AG04449 (cell line): Measurements from ENCODE around the gene CLCN7.

Experiments used
- CTCF ChIA-PET: fragments of 350-600 bp; formaldehyde crosslinking; extraction: SDS; loops from one replicate; lab custom pipeline; 2021; ENCODE audit warnings: antibody characterized with exemption; lab: Yijun Ruan, JAX
- POLR2A ChIA-PET: fragments of 400-600, 350-600 bp; formaldehyde crosslinking; extraction: SDS; loops from one replicate; lab custom pipeline; 2020; ENCODE audit warnings: antibody characterized with exemption, inconsistent platforms; lab: Yijun Ruan, JAX
- DNase-seq: peaks from one replicate; pipeline ENCODE4 v3.0.0-alpha.2; 2010; ENCODE audit warnings: low read depth, low spot score
- H3K4me3 ChIP-seq: 2 replicates; pipeline ENCODE4 v1.5.1; 2011; ENCODE audit warnings: low read depth, mild to moderate bottlenecking, control low read depth, low read length
- TF ChIP-seq, protein P1 (sequence below): IDR thresholded peaks from one replicate; pipeline ENCODE4 v1.5.1; 2011; ENCODE audit warnings: mild to moderate bottlenecking, moderate library complexity, low read length, control low read depth, inconsistent platforms; ENCODE audit not compliant: insufficient read depth; ENCODE audit errors: missing control alignments

Gene CLCN7

GRCh38 chr16:1426734-1427471, 47.9 kb downstream of the CLCN7 start:
- DNase-seq, result no peak
- ChIA-PET POLR2A (no interaction called here), CTCF (no interaction called here)
- H3K4me3 ChIP-seq, result no peak overlapping the region
- TF ChIP-seq, protein P1, sequence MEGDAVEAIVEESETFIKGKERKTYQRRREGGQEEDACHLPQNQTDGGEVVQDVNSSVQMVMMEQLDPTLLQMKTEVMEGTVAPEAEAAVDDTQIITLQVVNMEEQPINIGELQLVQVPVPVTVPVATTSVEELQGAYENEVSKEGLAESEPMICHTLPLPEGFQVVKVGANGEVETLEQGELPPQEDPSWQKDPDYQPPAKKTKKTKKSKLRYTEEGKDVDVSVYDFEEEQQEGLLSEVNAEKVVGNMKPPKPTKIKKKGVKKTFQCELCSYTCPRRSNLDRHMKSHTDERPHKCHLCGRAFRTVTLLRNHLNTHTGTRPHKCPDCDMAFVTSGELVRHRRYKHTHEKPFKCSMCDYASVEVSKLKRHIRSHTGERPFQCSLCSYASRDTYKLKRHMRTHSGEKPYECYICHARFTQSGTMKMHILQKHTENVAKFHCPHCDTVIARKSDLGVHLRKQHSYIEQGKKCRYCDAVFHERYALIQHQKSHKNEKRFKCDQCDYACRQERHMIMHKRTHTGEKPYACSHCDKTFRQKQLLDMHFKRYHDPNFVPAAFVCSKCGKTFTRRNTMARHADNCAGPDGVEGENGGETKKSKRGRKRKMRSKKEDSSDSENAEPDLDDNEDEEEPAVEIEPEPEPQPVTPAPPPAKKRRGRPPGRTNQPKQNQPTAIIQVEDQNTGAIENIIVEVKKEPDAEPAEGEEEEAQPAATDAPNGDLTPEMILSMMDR, result no peak

DNA sequence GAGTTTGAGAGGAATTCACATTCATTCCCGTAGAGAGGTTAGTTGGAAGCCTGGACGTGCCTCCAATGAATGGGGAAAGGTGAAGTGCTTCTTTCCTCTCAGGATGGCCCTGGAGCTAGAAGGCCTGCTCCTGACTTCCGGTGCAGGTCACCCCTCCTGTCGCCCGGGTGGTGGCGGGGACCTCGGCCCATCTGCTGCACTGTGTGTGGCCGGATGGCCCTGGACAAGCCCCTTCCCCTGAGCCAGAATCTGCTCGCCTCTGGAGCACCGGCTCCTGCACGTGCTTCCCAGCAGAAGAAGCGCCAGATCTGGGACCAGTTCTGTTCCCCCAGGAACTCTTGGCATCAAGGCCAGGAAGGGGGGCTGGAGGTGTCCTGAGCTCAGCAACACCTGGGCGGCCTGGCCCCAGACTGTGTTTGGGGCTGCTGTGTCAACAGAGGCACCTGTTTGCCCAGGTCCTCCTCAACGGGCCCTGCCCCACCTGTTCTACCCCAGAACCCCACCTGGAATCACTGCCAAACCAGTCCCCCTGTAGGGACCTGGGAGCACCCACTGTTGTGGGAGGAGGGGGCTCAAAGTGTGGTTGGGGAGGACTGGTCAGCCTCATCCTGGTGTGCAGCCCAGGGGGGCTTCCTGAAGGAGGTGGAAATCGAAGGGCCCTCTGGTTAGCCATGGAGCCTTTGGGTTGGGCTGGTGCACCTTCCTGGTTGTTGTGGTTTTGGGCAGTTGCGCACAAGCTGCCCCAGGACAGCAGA, 49.0 kb downstream of the CLCN7 start:
- CTCF ChIA-PET, result no interaction called here
- TF ChIP-seq, protein P1, result no peak
- no peak overlapping the region for H3K4me3 ChIP-seq
- POLR2A ChIA-PET, result no interaction called here
- no peak for DNase-seq

DNA sequence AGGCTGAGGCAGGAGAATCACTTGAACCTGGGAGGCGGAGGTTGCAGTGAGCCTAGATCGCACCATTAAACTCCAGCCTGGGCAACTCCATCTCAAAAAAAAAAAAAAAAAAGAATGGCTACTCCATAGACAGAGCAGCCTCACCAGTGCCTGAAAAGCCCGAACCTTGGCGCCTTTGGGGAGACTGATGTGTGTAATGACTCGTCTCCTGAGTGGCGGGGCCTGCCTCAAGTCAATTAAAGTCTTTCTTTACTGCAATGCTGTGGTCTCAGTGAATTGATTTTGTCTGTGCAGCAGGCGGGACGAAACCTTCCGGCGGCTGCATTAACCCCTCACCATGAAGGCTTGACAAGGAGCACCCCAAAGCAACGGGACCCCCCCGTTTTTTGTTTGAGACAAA, 50.8 kb downstream of the CLCN7 start:
- no peak for DNase-seq
- H3K4me3 ChIP-seq, result no peak overlapping the region
- POLR2A ChIA-PET, result no interaction called here
- TF ChIP-seq, protein P1, result no peak
- CTCF ChIA-PET, result no interaction called here

DNA sequence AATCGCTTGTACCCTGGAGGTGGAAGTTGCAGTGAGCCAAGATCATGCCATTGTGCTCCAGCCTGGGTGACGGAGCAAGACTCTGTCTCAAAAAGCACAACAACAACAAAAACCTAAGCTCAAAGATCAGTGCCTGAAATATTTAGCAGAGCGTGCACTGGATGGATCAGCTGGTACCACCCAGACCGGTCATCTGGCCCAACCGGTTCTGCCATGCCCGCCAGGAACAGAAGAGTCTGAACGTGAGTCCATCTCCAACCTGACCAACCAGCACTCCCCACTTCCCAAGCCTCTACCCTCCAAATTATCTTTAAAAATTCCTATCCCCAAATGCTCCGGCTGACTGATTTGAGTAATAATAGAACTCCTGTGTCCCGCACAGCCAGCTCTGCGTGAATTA, 52.8 kb downstream of the CLCN7 start:
- no peak for DNase-seq
- no peak overlapping the region for H3K4me3 ChIP-seq
- TF ChIP-seq, protein P1, result no peak
- ChIA-PET CTCF (interaction anchor here (1.8 kb wide), 1 partner anchor 22 kb away, joined by 4 read pairs; the partner anchor contains the start of gene CCDC154), POLR2A (no interaction called here)

DNA sequence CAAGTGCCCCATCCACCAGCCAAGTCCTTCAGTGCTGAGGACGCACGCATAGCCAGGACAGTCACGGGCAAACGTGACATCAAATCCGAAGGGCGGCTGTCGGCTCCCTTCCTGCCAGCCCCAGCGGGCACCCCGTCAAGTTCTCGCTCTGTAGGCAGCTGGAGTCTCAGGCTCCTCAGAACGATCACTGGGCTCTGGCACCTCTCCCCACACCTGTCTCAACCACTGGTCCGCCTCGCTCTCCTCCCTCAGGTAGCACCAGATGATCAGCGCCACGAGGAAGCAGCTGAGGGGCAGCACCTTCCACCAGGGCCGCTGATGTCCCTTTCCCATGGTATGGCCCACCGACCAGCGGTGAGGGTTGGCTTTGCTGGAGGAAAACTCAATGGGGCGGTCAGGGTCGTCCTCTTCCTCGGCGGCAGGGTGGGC, 54.7 kb downstream of the CLCN7 start:
- no peak for DNase-seq
- H3K4me3 ChIP-seq, result peak overlapping the region; percentile 98
- POLR2A ChIA-PET, result interaction anchor here (1.0 to 1.7 kb wide), 6 partner anchors 9 to 363 kb away, joined by 3 to 9 read pairs (median 6); partner anchors contain the start of genes NUBP2, SPSB3 and UBE2I
- TF ChIP-seq, protein P1, result no peak
- CTCF ChIA-PET, result interaction anchor here (0.8 to 1.0 kb wide), 2 partner anchors 13 to 286 kb away, joined by 3 to 4 read pairs; partner anchors contain the start of gene MAPK8IP3

- ChIA-PET POLR2A (no interaction called here), CTCF (no interaction called here)
- H3K4me3 ChIP-seq, result no peak overlapping the region
- DNase-seq, result no peak
- TF ChIP-seq, protein P1, result no peak
These were observed 58.3 kb downstream of the CLCN7 start for GRCh38 chr16:1416521-1416941.
